Measurements from ENCODE around the gene PIK3C2B. TPM values are rescaled to one million over a fixed set of nuclear protein-coding genes. Genes with fewer than 3 reads are reported as not detected.

The PIK3C2B gene
- total and polyA plus RNA-seq, 2 of the 8 experiments (the other 6 are each of a cell fraction or from before 2014, with no cell fraction given) = 20.4 to 36.7 TPM

GRCh38 chr1:204479387-204480136 lies 15.0 kb downstream of the PIK3C2B start (continued):
- TF ChIP-seq RAD21 (IDR thresholded peaks at IDR 0.05 in 1 of 2, conservative IDR thresholded peaks at IDR 0.05 in 1 of 2; ENCODE audit: low read depth in 2 of 2, low read length in 2 of 2) = no peak
- TF ChIP-seq SUZ12 (IDR thresholded peaks at IDR 0.05; ENCODE audit: low read length) = no peak
- no peak for TF ChIP-seq RBBP5 (IDR thresholded peaks at IDR 0.05; ENCODE audit: borderline replicate concordance, low read depth, low read length)
- TF ChIP-seq ASH2L (IDR thresholded peaks at IDR 0.05; ENCODE audit: low read length) = no peak
- TF ChIP-seq CHD2 (IDR thresholded peaks at IDR 0.05; ENCODE audit: low read length) = no peak
- TF ChIP-seq CBX5 (IDR thresholded peaks at IDR 0.05; ENCODE audit: low read depth, low read length) = no peak
- TF ChIP-seq CBX8 (IDR thresholded peaks at IDR 0.05; ENCODE audit: borderline replicate concordance, low read depth, low read length) = no peak
- no peak for TF ChIP-seq SAP30 (IDR thresholded peaks at IDR 0.05; ENCODE audit: insufficient read depth, insufficient replicate concordance, low read length)
- no peak for TF ChIP-seq SIRT6 (IDR thresholded peaks at IDR 0.05; ENCODE audit: low read length)
- no peak for TF ChIP-seq JUN (IDR thresholded peaks at IDR 0.05; ENCODE audit: low read depth, low read length)
